ENCODE results near the gene CREB5. TPM values are rescaled to one million over a fixed set of nuclear protein-coding genes. Genes with fewer than 3 reads are reported as not detected.

The CREB5 gene
- total RNA-seq, 1 experiment from 2014 or later, result 5.2 TPM

- intact Hi-C loops (cut with micrococcal nuclease), result no loop called here
- Histone ChIP-seq H3K9ac (ENCODE audit: low read length) (no peak overlapping the region), H3K4me2 (ENCODE audit: low read length) (no peak overlapping the region), H3F3A (ENCODE audit: low read length, unreplicated experiment) (no peaks in the 10 kb centered on the region), H4K20me1 (ENCODE audit: low read length) (no peaks in the 10 kb centered on the region), H3K79me2 (ENCODE audit: low read length) (no peaks in the 10 kb centered on the region), H3K9me2 (replicated peaks; ENCODE audit: low read length) (no peaks in the 10 kb centered on the region), H3K36me3 (ENCODE audit: low read depth, low read length) (no peaks in the 10 kb centered on the region), H2AFZ (ENCODE audit: low read length) (no peak overlapping the region), H3K9me3 (ENCODE audit: low read length) (no peaks in the 10 kb centered on the region), H3K27me3 (ENCODE audit: low read length) (no peaks in the 10 kb centered on the region), H3K27ac (ENCODE audit: low read length) (no peak overlapping the region), H3K4me3 (ENCODE audit: low read length) (no peak overlapping the region), H3K4me1 (ENCODE audit: insufficient read depth, low read length) (no peaks in the 10 kb centered on the region)
- no peak for TF ChIP-seq CTCF (conservative IDR thresholded peaks at IDR 0.05; ENCODE audit: low read depth, low read length)
- TF ChIP-seq EZH2phosphoT487 (IDR thresholded peaks at IDR 0.05; ENCODE audit: borderline replicate concordance, low read length), result no peak
- TF ChIP-seq EZH2 (IDR thresholded peaks at IDR 0.05; ENCODE audit: low read length, unreplicated experiment), result no peak
- no TSS peak for BruUV-seq (replicated peaks)
- POLR2A ChIA-PET (ENCODE audit: unreplicated experiment), result no interaction called here
- ATAC-seq, result no peak
- CTCF ChIA-PET, result interaction anchor here (0.7 kb wide), 1 partner anchor 10 kb away, joined by 5 read pairs; no protein-coding TSS in a partner anchor
- DNase-seq, result no peak
Measured at GRCh38 chr7:28456044-28456443, 43.7 kb downstream of the CREB5 start.

GRCh38 chr7:28458732-28459131 is 46.4 kb downstream of the CREB5 start:
- Histone ChIP-seq H3K27me3 (ENCODE audit: low read length) (peaks cover 8% of the 10 kb centered on the region; the same call in 1 of the 2 replicates), H3K27ac (ENCODE audit: low read length) (no peak overlapping the region), H3K79me2 (ENCODE audit: low read length) (no peaks in the 10 kb centered on the region), H3K4me3 (ENCODE audit: low read length) (no peak overlapping the region), H4K20me1 (ENCODE audit: low read length) (no peaks in the 10 kb centered on the region), H3K4me1 (ENCODE audit: insufficient read depth, low read length) (no peaks in the 10 kb centered on the region), H3K9me2 (replicated peaks; ENCODE audit: low read length) (no peaks in the 10 kb centered on the region), H2AFZ (ENCODE audit: low read length) (no peak overlapping the region), H3K9me3 (ENCODE audit: low read length) (no peaks in the 10 kb centered on the region), H3K4me2 (ENCODE audit: low read length) (no peak overlapping the region), H3F3A (ENCODE audit: low read length, unreplicated experiment) (no peaks in the 10 kb centered on the region), H3K9ac (ENCODE audit: low read length) (no peak overlapping the region), H3K36me3 (ENCODE audit: low read depth, low read length) (no peaks in the 10 kb centered on the region)
- TF ChIP-seq CTCF (conservative IDR thresholded peaks at IDR 0.05; ENCODE audit: low read depth, low read length) (peak; percentile 33; the same call in 1 of the 2 replicates), EZH2 (IDR thresholded peaks at IDR 0.05; ENCODE audit: low read length, unreplicated experiment) (no peak), EZH2phosphoT487 (IDR thresholded peaks at IDR 0.05; ENCODE audit: borderline replicate concordance, low read length) (no peak)
- BruUV-seq (replicated peaks), result no TSS peak
- DNase-seq (no peak), ATAC-seq (no peak)
- POLR2A ChIA-PET (ENCODE audit: unreplicated experiment), result no interaction called here
- CTCF ChIA-PET, result no interaction called here
- intact Hi-C loops (cut with micrococcal nuclease), result no loop called here

GRCh38 chr7:28459306-28459705 is 47.0 kb downstream of the CREB5 start:
- H3K9me3 ChIP-seq (ENCODE audit: low read length), result no peaks in the 10 kb centered on the region
- H3K9ac ChIP-seq (ENCODE audit: low read length), result no peak overlapping the region
- ChIA-PET POLR2A (ENCODE audit: unreplicated experiment) (no interaction called here), CTCF (no interaction called here)
- no peaks in the 10 kb centered on the region for H4K20me1 ChIP-seq (ENCODE audit: low read length)
- H3K9me2 ChIP-seq (replicated peaks; ENCODE audit: low read length), result no peaks in the 10 kb centered on the region
- no TSS peak for BruUV-seq (replicated peaks)
- no peak overlapping the region for H2AFZ ChIP-seq (ENCODE audit: low read length)
- H3K4me3 ChIP-seq (ENCODE audit: low read length), result no peak overlapping the region
- no peaks in the 10 kb centered on the region for H3K4me1 ChIP-seq (ENCODE audit: insufficient read depth, low read length)
- no peak overlapping the region for H3K27ac ChIP-seq (ENCODE audit: low read length)
- no peak for ATAC-seq
- no peaks in the 10 kb centered on the region for H3K36me3 ChIP-seq (ENCODE audit: low read depth, low read length)
- no peak for DNase-seq
- H3F3A ChIP-seq (ENCODE audit: low read length, unreplicated experiment), result no peaks in the 10 kb centered on the region
- H3K27me3 ChIP-seq (ENCODE audit: low read length), result peaks cover 11% of the 10 kb centered on the region; the same call in 1 of the 2 replicates
- H3K4me2 ChIP-seq (ENCODE audit: low read length), result no peak overlapping the region
- no peaks in the 10 kb centered on the region for H3K79me2 ChIP-seq (ENCODE audit: low read length)
- intact Hi-C loops (cut with micrococcal nuclease), result no loop called here
- TF ChIP-seq EZH2 (IDR thresholded peaks at IDR 0.05; ENCODE audit: low read length, unreplicated experiment), result no peak
- no peak for TF ChIP-seq CTCF (conservative IDR thresholded peaks at IDR 0.05; ENCODE audit: low read depth, low read length)
- no peak for TF ChIP-seq EZH2phosphoT487 (IDR thresholded peaks at IDR 0.05; ENCODE audit: borderline replicate concordance, low read length)

All from PC-3 (cell line).